PFSK-1 (cell line): ENCODE measurements around the gene DCAF5.

Source experiments
- FOXP2 ChIP-seq: optimal IDR thresholded peaks from 2 replicates; pipeline ENCODE3; 2011; ENCODE audit warnings: borderline replicate concordance, control low read depth, inconsistent platforms; ENCODE audit not compliant: insufficient read depth; ENCODE audit errors: extremely low read length, extremely low read depth
- POLR2AphosphoS5 ChIP-seq: IDR thresholded peaks from 2 replicates; pipeline ENCODE4 v1.6.1; 2012; ENCODE audit warnings: low read depth, mild to moderate bottlenecking, control low read depth, low read length, moderate library complexity
- SIN3A ChIP-seq: IDR thresholded peaks from 2 replicates; pipeline ENCODE4 v1.6.1; 2012; ENCODE audit warnings: mild to moderate bottlenecking, low read length, moderate library complexity, borderline replicate concordance; ENCODE audit not compliant: insufficient read depth
- TAF1 ChIP-seq: IDR thresholded peaks from 2 replicates; pipeline ENCODE4 v1.6.1; 2012; ENCODE audit warnings: low read length, control low read depth, borderline replicate concordance; ENCODE audit not compliant: insufficient read depth
- TF ChIP-seq, protein P1 (sequence below), 2 experiments: IDR thresholded peaks; 2 replicates each; pipeline versions ENCODE4 v1.6.1 to v1.8.0; 2011 to 2012; ENCODE audit warnings: low read depth in 2 of 2, low read length in 2 of 2, control low read depth in 1 of 2, inconsistent platforms in 1 of 2, mild to moderate bottlenecking in 1 of 2, moderate library complexity in 1 of 2; ENCODE audit not compliant: insufficient read depth in 1 of 2

The DCAF5 gene

DNA sequence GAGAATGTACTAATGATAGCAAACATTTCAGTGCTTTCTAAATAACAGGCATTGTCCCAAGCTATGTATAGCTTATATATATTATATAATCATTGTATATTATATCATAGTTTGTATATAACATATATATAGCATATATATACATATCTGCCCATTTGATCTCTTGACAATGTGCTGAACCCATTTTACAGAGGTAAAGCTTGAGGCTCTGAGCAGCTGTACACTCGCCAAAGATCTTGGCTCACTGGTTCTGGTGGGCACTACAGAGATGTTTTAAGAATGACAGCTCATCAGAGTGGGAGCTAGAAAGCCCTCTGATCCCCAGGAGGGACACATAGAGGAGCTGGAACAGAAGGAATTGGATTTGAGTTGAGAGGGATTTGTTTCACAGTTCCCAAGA lies 105.7 kb downstream of the DCAF5 start:
- TF ChIP-seq TAF1 (no peak), POLR2AphosphoS5 (no peak), SIN3A (no peak), FOXP2 (no peak)
- TF ChIP-seq, protein P1, sequence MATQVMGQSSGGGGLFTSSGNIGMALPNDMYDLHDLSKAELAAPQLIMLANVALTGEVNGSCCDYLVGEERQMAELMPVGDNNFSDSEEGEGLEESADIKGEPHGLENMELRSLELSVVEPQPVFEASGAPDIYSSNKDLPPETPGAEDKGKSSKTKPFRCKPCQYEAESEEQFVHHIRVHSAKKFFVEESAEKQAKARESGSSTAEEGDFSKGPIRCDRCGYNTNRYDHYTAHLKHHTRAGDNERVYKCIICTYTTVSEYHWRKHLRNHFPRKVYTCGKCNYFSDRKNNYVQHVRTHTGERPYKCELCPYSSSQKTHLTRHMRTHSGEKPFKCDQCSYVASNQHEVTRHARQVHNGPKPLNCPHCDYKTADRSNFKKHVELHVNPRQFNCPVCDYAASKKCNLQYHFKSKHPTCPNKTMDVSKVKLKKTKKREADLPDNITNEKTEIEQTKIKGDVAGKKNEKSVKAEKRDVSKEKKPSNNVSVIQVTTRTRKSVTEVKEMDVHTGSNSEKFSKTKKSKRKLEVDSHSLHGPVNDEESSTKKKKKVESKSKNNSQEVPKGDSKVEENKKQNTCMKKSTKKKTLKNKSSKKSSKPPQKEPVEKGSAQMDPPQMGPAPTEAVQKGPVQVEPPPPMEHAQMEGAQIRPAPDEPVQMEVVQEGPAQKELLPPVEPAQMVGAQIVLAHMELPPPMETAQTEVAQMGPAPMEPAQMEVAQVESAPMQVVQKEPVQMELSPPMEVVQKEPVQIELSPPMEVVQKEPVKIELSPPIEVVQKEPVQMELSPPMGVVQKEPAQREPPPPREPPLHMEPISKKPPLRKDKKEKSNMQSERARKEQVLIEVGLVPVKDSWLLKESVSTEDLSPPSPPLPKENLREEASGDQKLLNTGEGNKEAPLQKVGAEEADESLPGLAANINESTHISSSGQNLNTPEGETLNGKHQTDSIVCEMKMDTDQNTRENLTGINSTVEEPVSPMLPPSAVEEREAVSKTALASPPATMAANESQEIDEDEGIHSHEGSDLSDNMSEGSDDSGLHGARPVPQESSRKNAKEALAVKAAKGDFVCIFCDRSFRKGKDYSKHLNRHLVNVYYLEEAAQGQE (IDR thresholded peaks at IDR 0.05; ENCODE audit: insufficient read depth in 1 of 2, low read depth in 2 of 2, low read length in 2 of 2), result no peak

DNA sequence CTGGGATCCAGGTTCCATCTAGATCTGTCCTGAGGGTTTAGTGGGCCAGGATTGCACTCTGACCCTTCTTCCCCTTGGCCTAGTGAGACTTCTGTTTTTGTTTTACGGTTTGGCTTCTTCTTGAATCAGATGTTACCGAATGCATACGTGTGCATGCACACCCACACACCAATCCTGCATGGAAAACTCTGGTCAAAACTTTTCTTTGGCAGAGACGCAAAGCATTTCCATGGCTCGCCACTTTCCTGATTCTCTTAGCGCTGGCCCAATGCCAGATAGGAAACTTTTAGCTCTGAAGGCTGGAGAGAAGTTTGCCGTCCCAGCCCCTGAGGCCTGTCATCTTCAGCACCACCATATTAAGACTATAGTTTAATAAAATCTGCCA lies 106.5 kb downstream of the DCAF5 start:
- TF ChIP-seq POLR2AphosphoS5, result no peak
- TF ChIP-seq, protein P1 (IDR thresholded peaks at IDR 0.05; ENCODE audit: insufficient read depth in 1 of 2, low read depth in 2 of 2, low read length in 2 of 2), result no peak
- TF ChIP-seq TAF1, result no peak
- no peak for TF ChIP-seq SIN3A
- no peak for TF ChIP-seq FOXP2

DNA sequence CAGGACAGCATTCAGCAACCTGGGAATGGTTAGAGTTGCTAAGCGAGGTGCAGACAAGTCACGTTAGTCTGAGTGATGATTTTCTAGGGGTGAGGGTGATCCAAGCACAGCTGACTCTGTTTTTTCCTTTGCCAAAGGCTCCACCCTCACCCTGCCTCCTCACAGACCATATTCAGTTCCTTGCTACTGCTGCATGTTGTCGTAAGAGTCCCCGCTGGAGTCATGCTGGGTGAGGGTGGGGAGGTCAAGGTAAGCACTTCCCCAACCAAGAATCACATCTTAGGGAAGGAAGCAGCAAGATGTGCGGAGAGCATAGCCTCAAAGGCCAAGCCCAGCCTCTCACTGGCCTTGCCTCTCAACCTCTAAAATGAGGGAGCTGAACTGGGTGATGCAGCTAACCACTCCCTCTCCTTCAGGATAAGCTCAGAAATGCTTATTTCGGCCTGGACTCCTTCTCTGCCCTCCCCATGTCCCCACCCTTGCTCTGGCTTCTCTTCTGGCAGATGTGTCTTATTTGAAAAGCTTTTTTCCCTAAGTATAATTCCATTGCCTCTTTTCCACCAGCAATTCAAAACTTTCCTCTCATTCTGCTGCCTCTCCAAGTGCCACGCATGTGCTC lies 107.0 kb downstream of the DCAF5 start:
- TF ChIP-seq FOXP2, result no peak
- TF ChIP-seq POLR2AphosphoS5, result no peak
- no peak for TF ChIP-seq SIN3A
- no peak for TF ChIP-seq TAF1
- TF ChIP-seq, protein P1 (IDR thresholded peaks at IDR 0.05; ENCODE audit: insufficient read depth in 1 of 2, low read depth in 2 of 2, low read length in 2 of 2), result no peak

DNA sequence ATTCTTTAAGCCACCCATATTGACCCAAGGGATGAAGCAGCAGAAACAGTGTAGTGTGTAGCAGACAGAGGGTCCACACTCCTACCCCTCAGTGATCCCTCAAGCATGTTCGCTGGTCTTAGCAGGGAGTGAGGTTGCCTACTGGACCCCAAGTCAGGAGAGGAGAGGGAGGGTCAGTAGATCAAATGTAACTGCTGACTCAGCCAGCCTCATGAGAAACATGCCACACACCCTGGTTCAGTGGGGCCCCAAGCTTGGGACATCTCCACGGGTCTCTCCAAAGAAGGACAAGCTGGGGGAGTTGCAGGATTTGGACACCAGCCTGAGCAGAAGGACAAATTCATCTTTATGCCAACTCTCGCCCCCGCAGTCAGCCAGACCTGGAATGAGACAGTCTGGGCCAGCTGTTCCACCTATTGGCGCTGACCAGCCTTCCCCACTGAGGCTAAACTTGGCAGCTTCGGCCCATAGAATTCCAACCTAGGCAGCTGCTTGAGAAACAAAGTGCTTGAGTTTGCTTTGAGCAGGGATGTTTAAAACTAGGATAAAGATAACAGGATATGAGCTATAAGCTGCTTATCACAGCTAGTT lies 107.9 kb downstream of the DCAF5 start:
- TF ChIP-seq, protein P1 (IDR thresholded peaks at IDR 0.05; ENCODE audit: insufficient read depth in 1 of 2, low read depth in 2 of 2, low read length in 2 of 2), result 0 out of 4 replicates have a peak, but pooled peaks of 1 of the 2 experiments have one; percentile 24
- TF ChIP-seq FOXP2, result no peak
- TF ChIP-seq SIN3A, result no peak

DNA sequence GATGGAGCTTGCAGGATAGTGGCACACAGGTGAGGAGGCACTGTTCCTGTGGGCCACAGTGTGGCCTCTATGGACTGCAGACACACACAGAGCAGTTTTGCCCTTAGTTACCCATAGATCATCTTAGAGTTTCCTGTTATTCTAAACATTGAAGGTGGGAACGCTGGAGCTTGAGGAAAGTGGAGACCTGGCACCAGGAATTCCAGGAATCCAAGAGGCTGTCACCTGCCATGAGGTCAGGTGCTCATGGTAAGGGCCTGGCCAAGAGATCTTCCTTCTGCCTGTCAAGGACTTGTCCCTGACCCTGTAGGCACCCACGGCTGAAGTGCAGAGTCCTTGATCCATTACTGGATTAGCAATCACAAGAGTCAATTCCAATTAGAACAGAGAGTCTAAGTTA lies 108.6 kb downstream of the DCAF5 start:
- TF ChIP-seq POLR2AphosphoS5, result no peak
- TF ChIP-seq, protein P1 (IDR thresholded peaks at IDR 0.05; ENCODE audit: insufficient read depth in 1 of 2, low read depth in 2 of 2, low read length in 2 of 2), result no peak
- TF ChIP-seq FOXP2, result no peak
- no peak for TF ChIP-seq SIN3A
- no peak for TF ChIP-seq TAF1
